ENCODE measurements around the gene UNC93A.

- TF ChIP-seq CTCF (IDR thresholded peaks at IDR 0.05) (no peak), EP300 (IDR thresholded peaks at IDR 0.05) (no peak)
These were observed 46.1 kb upstream of the UNC93A start for GRCh38 chr6:167244991-167245390.

All from upper lobe of left lung (tissue), 4 donors.